Neural cell (in vitro differentiated cells): ENCODE results near the gene USP10. TPM values are rescaled to one million over a fixed set of nuclear protein-coding genes. Genes with fewer than 3 reads are reported as not detected.

Source experiments
- H2AFZ ChIP-seq: fragments of 200-600, 300-800 bp; sonication (generic), shearing (Covaris generic); 2 replicates; pipeline ENCODE4 v1.6.0; 2014; ENCODE audit warnings: low read depth, mild to moderate bottlenecking, antibody characterized with exemption, low read length, moderate library complexity
- H3F3A ChIP-seq: fragments of 200-600 bp; shearing (Covaris generic); 2 replicates; pipeline ENCODE4 v1.6.1; 2016; ENCODE audit warnings: mild to moderate bottlenecking, moderate library complexity, mixed read lengths, antibody characterized with exemption, low read length; ENCODE audit not compliant: insufficient read depth, poor library complexity, severe bottlenecking
- H3K27ac ChIP-seq: fragments of 200-600, 300-800 bp; sonication (generic), shearing (Covaris generic); 2 replicates; pipeline ENCODE4 v1.5.1; 2014; ENCODE audit warnings: mild to moderate bottlenecking, low read length, moderate library complexity
- H3K27me3 ChIP-seq: fragments of 300-800, 200-600 bp; sonication (generic), shearing (Covaris generic); 2 replicates; pipeline ENCODE4 v1.6.0; 2014; ENCODE audit warnings: mild to moderate bottlenecking, low read depth, low read length, moderate library complexity; ENCODE audit not compliant: insufficient read depth
- H3K36me3 ChIP-seq: fragments of 300-800, 200-600 bp; sonication (generic), shearing (Covaris generic); 2 replicates; pipeline ENCODE4 v1.5.1; 2014; ENCODE audit warnings: mild to moderate bottlenecking, antibody characterized with exemption, low read length, moderate library complexity; ENCODE audit not compliant: insufficient read depth
- H3K4me2 ChIP-seq: fragments of 300-800, 200-600 bp; sonication (generic), shearing (Covaris generic); 2 replicates; pipeline ENCODE4 v1.6.0; 2014; ENCODE audit warnings: mild to moderate bottlenecking, low read length
- H3K4me3 ChIP-seq: fragments of 300-800, 200-600 bp; sonication (generic), shearing (Covaris generic); 2 replicates; pipeline ENCODE4 v1.5.1; 2014; ENCODE audit warnings: mild to moderate bottlenecking, low read length, moderate library complexity
- H3K79me2 ChIP-seq: fragments of 200-600 bp; shearing (Covaris generic); replicated peaks from 2 replicates; pipeline ENCODE4 v1.6.0; 2014; ENCODE audit warnings: mild to moderate bottlenecking, low read length, moderate library complexity; ENCODE audit not compliant: insufficient read depth
- H3K9ac ChIP-seq: fragments of 300-800, 200-600 bp; sonication (generic), shearing (Covaris generic); 2 replicates; pipeline ENCODE4 v1.6.1; 2016; ENCODE audit warnings: mild to moderate bottlenecking, low read length, mixed read lengths
- H3K9me2 ChIP-seq: fragments of 200-600 bp; shearing (Covaris generic); 2 replicates; pipeline ENCODE4 v1.6.1; 2016; ENCODE audit warnings: mild to moderate bottlenecking, low read length, mixed read lengths; ENCODE audit not compliant: insufficient read depth
- H3K9me3 ChIP-seq: fragments of 200-600, 300-800 bp; sonication (generic), shearing (Covaris generic); 2 replicates; pipeline ENCODE4 v1.6.1; 2016; ENCODE audit warnings: mild to moderate bottlenecking, mixed run types, low read length, moderate library complexity, mixed read lengths
- H4K20me1 ChIP-seq: fragments of 200-600 bp; shearing (Covaris generic); 2 replicates; pipeline ENCODE4 v1.6.1; 2016; ENCODE audit warnings: mild to moderate bottlenecking, mixed run types; ENCODE audit not compliant: insufficient read depth
- EP300 ChIP-seq: fragments of 450-650 bp; conservative IDR thresholded peaks from 2 replicates; pipeline ENCODE4 v1.6.1; 2014; ENCODE audit warnings: antibody characterized with exemption, mild to moderate bottlenecking, moderate library complexity; ENCODE audit not compliant: poor library complexity, severe bottlenecking
- EZH2 ChIP-seq: fragments of 200-600, 300-800 bp; shearing (Covaris generic), sonication (generic); IDR thresholded peaks from 2 replicates; pipeline ENCODE4 v1.6.1; 2014; ENCODE audit warnings: antibody characterized with exemption, low read length, borderline replicate concordance, mild to moderate bottlenecking; ENCODE audit not compliant: insufficient read depth, poor library complexity, severe bottlenecking
- MXI1 ChIP-seq: fragments of 450-650 bp; conservative IDR thresholded peaks from 2 replicates; pipeline ENCODE4 v1.6.1; 2014; ENCODE audit warnings: antibody characterized with exemption, mild to moderate bottlenecking; ENCODE audit not compliant: poor library complexity, severe bottlenecking
- POLR2AphosphoS5 ChIP-seq: IDR thresholded peaks from 2 replicates; pipeline ENCODE4 v1.6.1; 2012
- RAD21 ChIP-seq: fragments of 450-650 bp; conservative IDR thresholded peaks from 2 replicates; pipeline ENCODE4 v1.6.1; 2014; ENCODE audit warnings: antibody characterized with exemption, mild to moderate bottlenecking, moderate library complexity
- REST ChIP-seq: IDR thresholded peaks from 2 replicates; pipeline ENCODE4 v1.6.1; 2012; ENCODE audit warnings: borderline replicate concordance
- SMC3 ChIP-seq: fragments of 450-650 bp; conservative IDR thresholded peaks from 2 replicates; pipeline ENCODE4 v1.6.1; 2014; ENCODE audit warnings: antibody characterized with exemption, mild to moderate bottlenecking, moderate library complexity; ENCODE audit not compliant: poor library complexity
- TAF1 ChIP-seq: IDR thresholded peaks from 2 replicates; pipeline ENCODE4 v1.6.1; 2012; ENCODE audit warnings: low read depth
- polyA plus RNA-seq: library from polyadenylated mRNA; depleted of rRNA; stranded (reverse); fragments of >200 nt; gene quantifications from 2 replicates; pipeline ENCODE4 v1.2.3, GENCODE V29; 2014
- TF ChIP-seq, protein P1 (sequence below): fragments of 450-650 bp; IDR thresholded peaks from 2 replicates; pipeline ENCODE4 v1.5.1; 2014; ENCODE audit warnings: antibody characterized with exemption, mild to moderate bottlenecking, moderate library complexity; ENCODE audit not compliant: poor library complexity, severe bottlenecking

Gene USP10
- polyA plus RNA-seq, 1 donor from 2014 or later = 48.9 TPM

- Histone ChIP-seq H3F3A (no peaks in the 10 kb centered on the region), H3K36me3 (no peaks in the 10 kb centered on the region), H3K79me2 (no peaks in the 10 kb centered on the region), H3K27ac (no peak overlapping the region), H4K20me1 (no peaks in the 10 kb centered on the region), H3K4me3 (no peak overlapping the region), H3K27me3 (peaks cover 3% of the 10 kb centered on the region), H3K9me3 (no peaks in the 10 kb centered on the region), H3K9ac (no peak overlapping the region), H3K4me2 (no peak overlapping the region), H3K9me2 (no peaks in the 10 kb centered on the region), H2AFZ (no peak overlapping the region)
- TF ChIP-seq RAD21 (no peak), TAF1 (no peak), SMC3 (no peak)
- TF ChIP-seq, protein P1, sequence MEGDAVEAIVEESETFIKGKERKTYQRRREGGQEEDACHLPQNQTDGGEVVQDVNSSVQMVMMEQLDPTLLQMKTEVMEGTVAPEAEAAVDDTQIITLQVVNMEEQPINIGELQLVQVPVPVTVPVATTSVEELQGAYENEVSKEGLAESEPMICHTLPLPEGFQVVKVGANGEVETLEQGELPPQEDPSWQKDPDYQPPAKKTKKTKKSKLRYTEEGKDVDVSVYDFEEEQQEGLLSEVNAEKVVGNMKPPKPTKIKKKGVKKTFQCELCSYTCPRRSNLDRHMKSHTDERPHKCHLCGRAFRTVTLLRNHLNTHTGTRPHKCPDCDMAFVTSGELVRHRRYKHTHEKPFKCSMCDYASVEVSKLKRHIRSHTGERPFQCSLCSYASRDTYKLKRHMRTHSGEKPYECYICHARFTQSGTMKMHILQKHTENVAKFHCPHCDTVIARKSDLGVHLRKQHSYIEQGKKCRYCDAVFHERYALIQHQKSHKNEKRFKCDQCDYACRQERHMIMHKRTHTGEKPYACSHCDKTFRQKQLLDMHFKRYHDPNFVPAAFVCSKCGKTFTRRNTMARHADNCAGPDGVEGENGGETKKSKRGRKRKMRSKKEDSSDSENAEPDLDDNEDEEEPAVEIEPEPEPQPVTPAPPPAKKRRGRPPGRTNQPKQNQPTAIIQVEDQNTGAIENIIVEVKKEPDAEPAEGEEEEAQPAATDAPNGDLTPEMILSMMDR = peak; percentile 25
Observed at GRCh38 chr16:84672276-84673202, 27.3 kb upstream of the USP10 start.

DNA sequence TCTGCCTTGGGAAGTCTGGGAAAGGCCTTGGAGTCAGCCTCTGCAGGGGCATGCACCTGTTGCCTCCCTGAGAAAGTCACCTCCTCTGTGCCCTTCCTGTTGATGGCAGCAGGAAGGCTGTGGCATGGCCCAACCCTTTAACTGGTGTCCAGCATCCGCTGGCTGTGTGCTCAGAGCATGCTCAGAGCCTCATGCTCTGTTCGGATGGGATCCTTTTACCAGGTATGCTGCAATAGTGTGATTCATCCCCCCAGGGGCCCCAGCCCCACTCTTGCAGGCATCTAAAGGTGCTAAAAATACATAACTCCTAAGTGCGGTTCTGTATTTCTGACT lies 26.6 kb upstream of the USP10 start:
- no peak for TF ChIP-seq EZH2
- TF ChIP-seq RAD21 = no peak
- TF ChIP-seq EP300 = no peak
- no peak for TF ChIP-seq REST
- no peak for TF ChIP-seq POLR2AphosphoS5
- no peak for TF ChIP-seq MXI1
- no peak for TF ChIP-seq TAF1
- H3K9me3 ChIP-seq = no peaks in the 10 kb centered on the region
- H3K27me3 ChIP-seq = peaks cover 3% of the 10 kb centered on the region
- no peak overlapping the region for H3K9ac ChIP-seq
- no peaks in the 10 kb centered on the region for H4K20me1 ChIP-seq
- no peaks in the 10 kb centered on the region for H3K36me3 ChIP-seq
- H3K79me2 ChIP-seq = no peaks in the 10 kb centered on the region
- H3K27ac ChIP-seq = no peak overlapping the region
- no peaks in the 10 kb centered on the region for H3K9me2 ChIP-seq
- H2AFZ ChIP-seq = no peak overlapping the region
- no peak overlapping the region for H3K4me3 ChIP-seq
- no peaks in the 10 kb centered on the region for H3F3A ChIP-seq
- no peak overlapping the region for H3K4me2 ChIP-seq
